H4 (cell line): ENCODE measurements around the gene EPHB2. TPM values are rescaled to one million over a fixed set of nuclear protein-coding genes. Genes with fewer than 3 reads are reported as not detected.

Source experiments
- DNase-seq: peaks from one replicate; pipeline ENCODE4 v3.0.0-alpha.2; 2015; ENCODE audit warnings: low spot score
- total RNA-seq: library from RNA; depleted of rRNA; stranded (reverse); fragments of >200 nt; shearing (Covaris generic); gene quantifications from 2 replicates; pipeline ENCODE4 v1.2.3, GENCODE V29; 2014

EPHB2 gene
- total RNA-seq, 1 experiment from 2014 or later, result 70.9 TPM

GRCh38 chr1:22751124-22751531 is 40.5 kb downstream of the EPHB2 start:
- no peak for DNase-seq

GRCh38 chr1:22752339-22752738 is 41.7 kb downstream of the EPHB2 start:
- no peak for DNase-seq

- no peak for DNase-seq
These were observed 42.9 kb downstream of the EPHB2 start for GRCh38 chr1:22753481-22753971.

GRCh38 chr1:22754106-22754768 is 43.6 kb downstream of the EPHB2 start:
- DNase-seq, result no peak

GRCh38 chr1:22754824-22755223 is 44.2 kb downstream of the EPHB2 start:
- no peak for DNase-seq

GRCh38 chr1:22755641-22756040 is 45.0 kb downstream of the EPHB2 start:
- DNase-seq, result no peak

GRCh38 chr1:22756125-22756735 is 45.6 kb downstream of the EPHB2 start:
- DNase-seq, result no peak

GRCh38 chr1:22760455-22760854 is 49.8 kb downstream of the EPHB2 start:
- no peak for DNase-seq

GRCh38 chr1:22761101-22761500 is 50.5 kb downstream of the EPHB2 start:
- no peak for DNase-seq

GRCh38 chr1:22761821-22762220 is 51.2 kb downstream of the EPHB2 start:
- no peak for DNase-seq

GRCh38 chr1:22763487-22764200 is 53.0 kb downstream of the EPHB2 start:
- no peak for DNase-seq

GRCh38 chr1:22767852-22768251 is 57.2 kb downstream of the EPHB2 start:
- no peak for DNase-seq

GRCh38 chr1:22769932-22770331 is 59.3 kb downstream of the EPHB2 start:
- DNase-seq, result no peak

GRCh38 chr1:22772014-22772413 is 61.4 kb downstream of the EPHB2 start:
- DNase-seq, result no peak

- DNase-seq, result no peak
These were observed 63.6 kb downstream of the EPHB2 start for GRCh38 chr1:22773981-22774832.

- no peak for DNase-seq
These were observed 64.2 kb downstream of the EPHB2 start for GRCh38 chr1:22774833-22775182.

GRCh38 chr1:22775478-22775877 is 64.8 kb downstream of the EPHB2 start:
- no peak for DNase-seq

- DNase-seq, result no peak
These were observed 65.5 kb downstream of the EPHB2 start for GRCh38 chr1:22776035-22776613.

- DNase-seq, result no peak
These were observed 66.9 kb downstream of the EPHB2 start for GRCh38 chr1:22777388-22778057.

GRCh38 chr1:22778408-22778807 is 67.8 kb downstream of the EPHB2 start:
- DNase-seq, result no peak

- DNase-seq, result no peak
These were observed 68.4 kb downstream of the EPHB2 start for GRCh38 chr1:22778862-22779520.
